Measurements from ENCODE around the gene C1orf232.
A peak's percentile ranks its signal among the peaks of the same experiment; 100 is the strongest.

Gene C1orf232

DNA sequence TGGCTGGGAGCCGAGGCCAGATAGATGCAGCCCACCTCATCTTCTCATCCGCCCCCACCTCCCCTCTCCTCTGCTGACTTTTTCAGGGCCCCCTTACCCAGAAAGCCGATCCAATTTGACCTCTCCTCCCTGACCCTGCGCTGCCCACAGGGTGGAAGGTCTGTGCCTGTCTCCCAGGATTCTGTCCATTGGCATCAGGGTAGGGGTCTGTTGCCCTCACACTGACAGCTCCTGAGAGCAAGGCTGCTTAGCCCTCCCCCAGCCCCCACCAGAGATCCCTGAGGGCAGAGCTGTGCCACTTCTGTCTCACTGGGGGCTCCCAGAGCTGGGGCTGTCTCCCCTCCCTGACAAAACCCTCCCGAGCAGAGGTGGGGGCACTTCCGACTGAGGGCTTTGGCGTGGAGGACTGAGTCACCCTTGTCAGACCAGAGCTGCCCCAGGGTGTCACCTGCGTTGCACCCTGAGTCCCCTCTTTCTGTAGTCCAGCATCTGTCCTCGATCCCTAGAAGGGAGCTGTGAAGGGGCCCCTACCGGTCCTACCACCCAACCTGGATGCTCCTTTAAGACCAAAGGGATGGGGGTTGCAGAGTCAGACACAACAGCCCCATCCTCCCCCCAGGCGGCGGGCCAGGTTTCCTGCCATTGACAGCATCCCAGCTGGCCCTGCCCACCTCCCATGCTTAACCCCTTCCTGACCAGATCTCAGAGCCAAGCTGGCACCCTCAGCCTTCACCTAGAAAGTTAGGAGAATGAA lies 12.3 kb downstream of the C1orf232 start:
- DNase-seq, result peak; percentile 14 to 57

DNA sequence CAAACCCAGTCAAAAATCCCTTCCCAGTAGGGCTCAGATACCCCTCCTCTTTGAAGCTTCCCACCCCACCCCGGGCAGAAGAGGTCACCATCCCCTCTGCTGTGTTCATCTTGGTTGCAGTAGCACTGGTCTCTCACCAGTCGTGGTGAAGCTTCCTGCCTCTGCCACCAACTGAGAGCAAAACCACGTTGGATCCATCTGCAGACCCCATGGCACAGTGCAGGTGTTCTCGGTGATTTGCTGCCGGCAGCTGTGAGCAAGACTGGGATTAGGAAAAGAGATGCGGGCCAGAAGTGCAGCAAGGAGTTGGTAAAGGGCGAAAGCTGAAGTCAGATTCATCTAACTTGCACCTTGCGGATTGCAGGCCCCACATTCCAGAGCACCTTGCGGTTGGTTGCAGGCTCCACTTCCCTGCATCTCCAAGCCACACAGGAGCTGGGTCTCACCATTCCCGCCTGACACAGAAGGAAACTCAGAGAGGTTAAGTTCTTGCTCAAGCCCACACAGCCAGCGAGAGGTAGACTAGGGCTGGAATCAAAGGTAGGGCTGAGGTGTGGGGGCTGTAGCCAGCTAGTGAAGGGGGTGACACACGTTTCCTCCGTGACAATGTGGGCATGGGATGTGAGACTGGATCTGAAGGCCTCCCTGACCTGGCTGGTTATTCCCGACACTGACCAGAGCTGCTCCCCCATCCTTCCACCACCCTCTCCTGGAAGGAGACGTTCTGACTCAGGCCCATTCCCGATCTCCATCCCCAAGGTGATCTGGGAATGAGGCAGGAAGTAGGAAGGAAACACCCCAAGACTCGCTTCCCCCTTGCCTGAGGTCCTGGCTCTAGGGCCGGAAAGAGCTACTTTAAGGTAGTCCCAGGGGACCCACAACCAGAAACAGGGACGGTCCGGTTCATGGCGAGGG lies 13.1 kb downstream of the C1orf232 start:
- no peak for DNase-seq

DNA sequence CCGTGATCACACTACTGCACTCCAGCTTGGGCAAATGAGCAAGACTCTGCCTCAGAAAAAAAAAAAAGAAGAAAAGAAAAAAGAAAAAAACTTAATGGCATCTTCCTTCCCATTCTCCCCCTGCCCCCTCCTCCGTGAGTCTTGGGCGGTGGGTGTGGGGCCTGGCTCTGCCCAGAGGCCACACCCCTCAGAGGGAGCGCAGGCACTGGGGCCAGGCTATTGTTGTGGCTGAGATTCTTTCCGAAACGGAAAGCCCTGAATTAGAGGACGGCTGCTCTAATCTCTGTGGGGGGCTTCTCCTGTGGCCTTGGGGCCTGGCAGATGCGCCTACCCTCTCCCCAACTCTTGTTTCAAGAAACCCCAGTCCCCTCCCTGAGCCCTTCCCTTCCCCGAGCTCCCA lies 14.0 kb downstream of the C1orf232 start:
- no peak for DNase-seq

DNA sequence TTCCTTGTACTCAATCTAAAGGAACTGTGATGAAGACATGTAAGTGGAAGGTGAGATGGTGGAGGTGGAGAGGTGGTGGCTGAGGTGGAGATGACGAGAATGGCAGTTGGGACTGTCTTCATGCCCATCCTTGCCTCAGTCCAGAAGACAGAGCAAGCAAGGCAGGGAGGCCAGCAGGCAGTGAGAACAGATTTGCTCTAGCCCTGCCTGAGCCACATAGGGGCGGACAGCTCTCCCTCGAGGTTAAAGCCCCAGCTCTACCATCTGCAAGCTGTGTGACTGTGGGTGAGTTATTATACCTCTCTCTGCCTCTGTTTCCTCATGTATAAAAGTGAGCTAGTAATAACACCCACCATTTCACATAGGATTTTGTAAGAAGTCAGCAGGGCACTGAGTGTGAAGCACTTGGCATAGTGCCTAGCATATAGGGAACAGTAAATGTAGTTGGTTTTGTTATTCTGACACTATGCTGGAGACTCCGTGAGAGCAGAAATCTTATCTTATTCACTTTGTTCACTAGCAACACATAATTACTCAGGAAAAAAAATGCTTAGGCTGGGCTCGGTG lies 14.7 kb downstream of the C1orf232 start:
- peak in 1 of 2 experiments; percentile 25 for DNase-seq

DNA sequence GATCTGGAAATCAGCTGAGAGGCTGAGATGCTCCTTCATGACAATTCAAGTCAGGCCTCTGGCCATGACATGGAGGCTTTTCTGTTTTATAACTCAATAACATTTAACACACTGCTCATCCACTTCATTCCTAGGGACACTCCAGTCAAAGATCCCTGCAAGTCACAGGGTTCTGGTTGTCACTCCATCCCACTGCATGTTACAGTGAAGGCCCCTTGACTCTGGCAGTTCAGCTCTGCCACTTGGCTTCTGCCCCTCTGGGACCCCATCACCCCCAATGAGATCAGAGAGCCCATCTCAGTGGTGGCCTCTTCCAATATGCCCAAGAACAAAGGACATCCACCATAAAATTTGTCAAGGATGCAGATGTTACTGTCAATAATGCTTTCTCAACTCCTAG lies 19.9 kb downstream of the C1orf232 start:
- DNase-seq, result no peak

DNA sequence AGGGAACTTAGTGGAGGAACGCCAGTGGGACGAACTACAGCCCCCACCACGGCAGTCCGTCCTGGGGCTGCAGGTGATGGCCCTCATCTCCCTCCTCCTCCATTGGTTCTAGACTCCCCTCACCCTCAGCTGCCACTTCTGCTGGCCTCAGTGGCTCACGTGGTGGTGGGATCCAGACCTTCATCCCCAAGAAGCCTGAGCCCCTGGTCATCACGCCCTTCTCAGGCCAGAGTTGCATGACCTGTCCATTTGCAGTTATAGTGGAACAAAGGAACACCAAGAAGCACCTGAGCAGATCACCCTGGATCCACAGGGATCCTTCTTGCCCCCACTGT lies 22.8 kb downstream of the C1orf232 start:
- no peak for DNase-seq

DNA sequence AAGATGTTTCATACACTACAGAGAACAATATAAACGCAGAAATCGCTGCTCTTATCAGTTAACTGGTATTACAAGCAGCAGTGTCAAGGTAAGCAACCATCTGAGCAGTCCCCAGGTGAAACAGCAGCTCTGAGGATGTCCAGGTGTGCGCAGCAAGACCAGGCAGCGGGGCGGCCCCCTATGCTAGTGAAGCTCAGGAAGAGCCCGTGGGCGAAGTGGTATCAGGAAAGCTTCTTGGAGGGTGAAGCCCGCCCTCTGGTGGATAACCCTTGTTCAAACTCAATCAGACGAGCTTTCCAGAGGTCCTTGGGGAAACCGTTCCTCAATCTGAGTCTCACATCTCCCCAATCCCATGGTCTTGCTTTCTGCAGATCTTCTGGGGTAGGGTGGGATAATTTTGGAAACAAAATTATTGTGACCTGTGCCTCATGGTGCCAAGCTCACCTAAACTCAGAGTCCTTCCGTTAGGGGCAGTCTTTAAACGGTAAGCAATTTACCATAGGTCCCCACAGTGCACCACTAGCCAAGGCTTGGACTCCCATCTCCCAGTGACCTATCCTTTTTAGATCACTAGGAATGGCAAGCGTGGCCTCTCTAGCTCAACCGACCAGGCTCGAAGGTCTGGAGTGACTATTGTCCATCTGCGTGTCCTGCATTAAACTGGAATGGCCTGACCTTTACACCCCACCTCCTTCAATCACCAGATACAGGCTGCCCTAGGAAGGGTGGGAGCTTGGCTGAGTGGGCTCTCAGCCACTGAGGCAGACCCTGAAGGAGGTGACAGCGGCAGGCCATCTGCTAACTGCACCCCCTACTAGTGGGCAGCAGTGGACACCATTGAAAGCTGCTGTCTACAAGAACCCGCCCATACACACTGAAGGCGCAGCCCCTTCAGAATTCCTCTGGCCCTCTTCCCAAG lies 23.5 kb downstream of the C1orf232 start:
- peak; percentile 89 to 90 for DNase-seq

DNA sequence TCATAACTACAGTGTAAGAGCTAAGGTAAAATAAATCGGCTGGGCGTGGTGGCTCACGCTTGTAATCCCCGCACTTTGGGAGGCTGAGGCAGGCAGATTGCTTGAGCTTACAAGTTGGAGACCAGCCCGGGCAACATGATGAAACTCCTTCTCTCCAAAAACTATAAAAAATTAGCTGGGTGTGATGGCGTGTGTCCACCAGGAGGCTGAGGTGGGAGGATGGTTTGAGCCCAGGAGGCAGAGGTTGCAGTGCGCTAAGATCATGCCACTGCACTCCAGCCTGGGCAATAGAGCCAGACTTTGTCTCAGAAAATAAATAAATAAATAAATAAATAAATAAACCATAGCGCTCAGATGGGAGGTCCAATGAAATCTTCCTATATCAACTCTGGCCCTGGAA lies 26.6 kb downstream of the C1orf232 start:
- DNase-seq, result peak in 1 of 2 experiments; percentile 16

DNA sequence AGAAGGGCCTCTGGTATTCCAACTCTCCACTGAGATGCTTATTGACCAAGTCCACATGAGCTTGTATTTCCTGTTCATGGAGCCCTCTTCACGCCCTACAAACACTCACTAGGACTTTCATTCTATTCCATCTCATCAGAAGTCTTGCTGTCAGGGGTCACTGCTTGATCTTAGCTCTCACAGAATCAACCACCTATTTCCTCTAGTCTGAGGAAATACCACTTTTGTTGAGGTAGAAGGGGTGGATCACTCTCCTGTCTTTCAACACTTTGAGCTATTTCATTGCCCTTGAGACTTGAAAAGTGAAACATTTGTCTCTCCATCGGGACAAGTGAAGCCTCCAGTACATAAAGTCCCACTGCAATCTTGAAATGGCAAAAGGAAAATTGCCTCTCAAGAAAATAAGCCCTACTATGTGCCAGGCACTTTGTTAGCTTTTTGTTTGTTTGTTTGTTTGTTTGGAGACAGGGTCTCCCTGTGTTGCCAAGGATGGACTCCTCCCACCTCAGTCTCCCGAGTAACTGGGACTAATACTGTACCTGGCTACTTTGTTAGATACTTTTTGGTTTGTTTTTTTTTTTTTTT lies 29.7 kb downstream of the C1orf232 start:
- no peak for DNase-seq

DNA sequence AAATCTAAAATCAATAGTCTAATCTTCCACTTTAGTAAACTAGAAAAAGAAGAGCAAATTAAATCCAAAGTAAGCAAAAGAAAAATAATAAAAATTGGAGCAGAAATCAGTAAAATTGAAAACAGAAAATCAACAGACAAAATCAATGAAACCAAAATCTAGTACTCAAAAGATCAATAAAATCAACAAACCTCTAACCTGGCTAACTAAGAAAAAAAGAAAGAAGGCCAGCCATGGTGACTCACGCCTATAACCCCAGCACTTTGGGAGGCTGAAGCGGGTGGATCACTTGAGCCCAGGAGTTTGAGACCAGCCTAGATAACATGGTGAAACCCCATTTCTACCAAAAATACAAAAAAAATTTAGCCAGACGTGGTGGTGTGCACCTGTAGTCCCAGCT lies 34.3 kb downstream of the C1orf232 start:
- no peak for DNase-seq

DNA sequence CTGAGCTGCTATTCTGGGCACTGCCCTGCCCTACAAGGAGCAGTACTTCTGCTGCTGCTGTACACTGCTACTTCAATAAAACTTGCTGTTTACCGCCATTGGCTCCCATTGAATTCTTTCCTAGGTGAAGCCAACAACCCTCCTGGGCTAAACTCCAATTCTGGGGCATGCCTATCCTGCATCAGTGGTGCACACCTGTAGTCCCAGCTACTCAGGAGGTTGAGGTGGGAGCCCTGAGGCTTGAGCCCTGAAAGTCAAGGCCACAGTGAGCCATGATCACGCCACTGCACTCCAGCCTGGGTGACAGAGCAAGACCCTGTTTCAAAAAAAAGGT lies 36.0 kb downstream of the C1orf232 start:
- no peak for DNase-seq

DNA sequence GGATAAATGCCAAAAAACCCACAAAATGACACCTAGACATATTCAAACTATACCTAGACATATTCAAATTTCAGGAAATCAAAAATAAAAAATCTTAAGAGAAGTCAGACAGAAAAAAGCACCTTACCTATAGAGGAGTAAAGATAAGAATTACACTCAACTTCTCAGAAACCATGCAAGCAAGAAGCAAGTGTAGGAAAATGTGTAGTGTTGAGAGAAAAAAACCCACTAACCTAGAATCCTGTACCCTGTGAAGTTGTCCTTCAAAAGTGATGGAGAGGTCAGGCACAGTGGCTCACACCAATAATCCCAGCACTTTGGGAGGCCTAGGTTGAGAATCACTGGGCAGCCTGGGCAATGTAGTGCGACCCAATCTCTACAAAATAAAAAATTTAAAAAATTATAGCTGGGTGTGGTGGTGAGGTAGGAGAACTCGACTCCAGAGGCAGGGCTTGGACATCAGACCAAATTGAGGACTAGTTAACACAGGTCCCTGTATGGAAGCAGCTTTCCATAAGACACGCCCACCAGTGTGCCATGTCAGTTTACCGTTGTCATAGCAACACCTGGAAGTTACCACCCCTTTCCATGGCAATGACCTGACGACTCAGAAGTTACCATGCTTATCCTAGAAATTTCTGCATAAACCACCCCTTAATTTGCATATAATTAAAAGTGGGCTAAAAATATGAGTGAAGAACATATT lies 36.5 kb downstream of the C1orf232 start:
- DNase-seq, result peak in 1 of 2 experiments; percentile 28

DNA sequence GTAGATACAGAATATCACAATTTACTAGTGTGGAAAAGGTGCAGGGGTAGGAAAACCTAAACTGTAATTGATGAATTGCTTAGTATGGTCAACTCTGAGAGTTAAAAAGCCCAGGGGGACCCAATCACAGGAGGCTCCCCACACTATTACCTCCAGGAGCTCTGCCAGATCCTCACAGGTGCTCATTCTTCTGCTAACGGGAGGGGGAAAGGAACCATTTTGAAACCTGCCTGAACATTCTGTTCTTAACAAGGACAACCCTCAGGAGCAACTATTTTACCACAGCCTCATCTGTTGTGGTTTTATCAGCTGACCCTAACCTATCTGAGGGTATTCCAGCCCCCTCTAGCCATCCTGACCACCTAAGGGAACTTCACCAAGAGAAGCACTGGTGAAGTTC lies 38.1 kb downstream of the C1orf232 start:
- DNase-seq, result no peak

DNA sequence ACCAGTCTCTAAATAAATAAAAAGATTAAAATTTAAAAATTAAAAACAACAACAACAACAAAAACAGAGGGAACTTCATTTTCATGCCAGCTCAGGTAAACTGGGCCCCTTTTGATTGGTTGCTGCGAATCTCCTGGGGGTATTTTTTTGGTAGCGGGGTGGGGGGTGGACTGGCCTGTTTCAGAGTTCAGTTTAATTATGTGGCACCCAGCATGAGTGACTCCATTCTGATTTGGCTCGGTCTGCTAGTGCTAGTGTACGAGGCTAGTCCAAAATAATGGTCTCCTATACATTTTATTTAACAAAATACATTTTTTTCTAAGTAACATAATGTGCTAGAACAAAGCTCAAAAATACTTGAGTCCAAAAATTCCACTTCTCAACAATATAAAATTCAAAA lies 39.0 kb downstream of the C1orf232 start:
- DNase-seq, result no peak

DNA sequence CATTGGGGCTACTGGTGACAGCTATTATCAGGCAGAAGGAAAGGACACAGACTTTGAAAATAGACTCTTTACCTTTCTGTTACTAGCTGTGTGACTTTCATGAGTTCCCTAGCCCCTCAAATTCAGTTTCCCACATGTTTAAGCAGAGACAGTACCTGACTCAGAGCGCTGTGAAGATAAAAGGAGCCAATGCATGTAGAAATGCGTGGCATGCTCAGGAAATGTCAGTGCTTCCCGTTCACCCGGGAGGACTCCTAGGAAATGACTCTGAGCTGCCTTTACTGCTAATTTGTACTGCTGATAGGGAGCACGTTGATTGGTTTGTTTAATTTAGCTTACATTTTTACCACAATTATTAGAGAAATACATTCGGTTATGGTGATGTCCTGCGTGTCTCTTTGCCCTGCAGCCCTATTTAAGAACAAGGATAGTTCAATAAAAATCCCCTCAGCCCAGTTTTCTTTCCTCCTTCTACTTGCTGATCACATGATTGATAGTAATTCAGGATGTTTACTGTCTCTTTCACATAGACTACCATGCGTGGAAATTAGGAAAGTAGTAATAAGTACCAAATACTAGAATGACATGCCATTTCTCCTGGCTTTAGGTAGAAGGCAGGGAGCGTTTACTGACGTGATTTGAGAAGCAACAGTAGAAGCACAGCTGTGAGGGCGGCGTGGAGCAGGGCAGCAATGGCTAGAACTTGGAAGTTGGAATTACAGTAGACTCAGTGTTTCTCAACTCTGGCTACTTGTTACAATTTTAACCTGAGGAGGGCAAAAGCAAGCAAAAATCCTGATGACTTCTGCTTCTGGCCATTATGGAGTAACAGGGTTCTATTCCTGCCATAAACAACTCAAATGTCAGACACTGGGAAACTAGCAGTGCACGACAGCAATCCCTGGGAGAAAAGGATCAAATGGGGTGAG lies 41.3 kb downstream of the C1orf232 start:
- DNase-seq, result no peak

DNA sequence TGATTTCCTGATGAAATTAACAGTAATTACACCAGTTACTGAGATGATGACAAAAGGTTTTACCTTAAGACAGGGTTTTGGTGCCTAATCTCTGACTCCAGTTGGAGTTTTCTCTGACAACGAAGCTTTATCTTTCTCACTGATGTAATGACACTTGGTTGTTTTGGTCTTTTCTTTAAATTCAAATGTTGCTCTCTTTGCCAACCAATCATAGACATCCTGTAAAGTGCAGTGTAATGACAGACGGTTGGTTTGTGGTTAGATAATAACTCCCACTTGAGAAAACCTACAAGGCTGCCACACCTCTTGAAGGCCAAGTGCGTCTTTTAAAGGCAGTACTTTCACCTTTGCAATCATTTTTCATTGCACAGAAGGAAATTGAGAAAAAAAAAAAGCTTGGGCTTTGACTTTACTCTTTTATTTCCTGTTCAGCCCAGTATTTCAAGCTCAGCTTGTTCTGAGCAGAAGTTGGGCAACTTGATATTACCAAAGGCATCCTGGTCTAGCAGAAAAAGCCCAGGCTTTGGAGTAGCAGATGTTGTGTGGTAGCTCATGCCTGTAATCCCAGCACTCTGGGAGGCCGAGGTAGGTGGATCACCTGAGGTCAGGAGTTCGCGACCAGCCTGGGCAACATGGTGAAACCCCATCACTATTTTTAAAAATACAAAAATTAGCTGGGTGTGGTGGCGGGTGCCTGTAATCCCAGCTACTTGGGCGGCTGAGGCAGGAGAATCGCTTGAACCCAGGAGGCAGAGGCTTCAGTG lies 42.3 kb downstream of the C1orf232 start:
- no peak for DNase-seq

DNA sequence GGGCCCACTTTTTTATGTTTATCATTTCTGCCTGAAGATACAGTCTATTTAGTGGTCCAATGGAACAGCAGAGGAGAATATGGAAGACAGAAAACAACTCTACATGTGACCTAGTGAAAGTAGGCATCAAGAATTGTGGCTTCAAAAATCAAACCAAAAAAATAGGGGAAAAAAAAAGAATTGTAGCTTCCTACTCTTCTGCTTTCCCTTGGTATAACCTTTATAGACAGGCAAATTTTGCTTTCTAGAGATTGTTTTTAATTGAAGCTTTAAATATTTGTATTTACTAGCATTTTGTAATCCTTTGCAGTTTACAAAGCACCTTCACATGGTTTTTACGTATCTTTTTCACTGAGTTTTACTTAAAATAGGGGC lies 42.8 kb downstream of the C1orf232 start:
- DNase-seq, result no peak

DNA sequence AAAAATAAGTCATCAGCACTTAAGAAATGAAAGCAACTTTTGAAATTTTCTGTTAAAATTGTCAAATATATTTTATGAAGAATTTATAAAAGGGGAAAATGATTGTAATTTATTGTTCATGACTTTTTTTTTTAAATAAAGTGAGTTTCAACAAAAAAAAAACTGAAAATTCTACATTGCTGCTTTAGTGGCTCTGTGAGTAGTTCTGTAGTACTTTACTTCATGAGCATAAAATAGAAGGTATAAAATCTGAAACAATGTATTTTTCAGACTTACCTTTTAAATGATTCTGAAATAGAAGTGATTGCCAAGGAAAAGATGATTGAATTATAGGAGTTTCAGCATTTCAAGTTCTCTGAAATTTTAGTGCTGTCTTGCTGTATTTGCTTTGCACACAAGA lies 43.4 kb downstream of the C1orf232 start:
- no peak for DNase-seq

DNA sequence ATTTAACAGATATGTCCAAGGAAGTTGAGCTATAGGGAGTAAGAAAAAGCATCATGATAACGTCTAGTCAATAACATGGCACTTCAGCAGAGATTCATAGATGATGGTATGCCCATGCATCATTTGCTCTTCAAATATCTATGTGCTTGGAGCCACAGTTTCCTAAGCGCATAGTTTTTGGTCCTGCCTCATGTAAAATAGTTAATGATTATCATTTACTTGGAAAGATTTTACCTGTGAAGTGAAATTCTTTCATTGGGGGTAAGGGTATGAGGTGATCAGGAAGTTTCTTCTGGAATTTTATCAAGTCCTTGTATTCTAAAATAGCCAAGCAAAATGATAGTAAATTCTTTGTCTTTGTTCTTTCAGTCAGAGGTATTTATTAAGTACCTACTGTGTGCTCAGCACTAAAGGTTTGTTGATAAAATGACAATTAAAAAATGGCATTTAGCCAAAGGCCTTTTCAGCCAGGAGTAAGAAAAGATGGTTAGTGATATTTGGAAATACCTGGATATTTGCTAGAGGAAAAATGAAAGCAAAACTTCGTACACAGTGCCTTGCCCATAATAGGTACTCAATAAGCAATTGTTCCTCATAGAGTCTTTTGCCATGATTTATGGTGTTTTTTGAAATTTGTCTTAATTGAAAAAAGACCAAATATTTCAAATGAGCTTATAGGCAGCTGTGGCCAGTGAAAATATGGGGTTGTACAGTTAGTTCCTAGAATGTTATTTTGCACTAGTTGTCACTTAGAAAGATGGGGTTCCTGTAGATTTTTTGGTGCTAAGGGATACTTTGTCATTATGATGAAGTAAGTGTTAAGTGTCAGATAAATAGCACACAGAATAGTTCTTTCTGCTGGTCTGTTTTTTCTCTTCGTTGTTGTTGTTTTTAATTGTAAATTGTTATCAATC lies 44.1 kb downstream of the C1orf232 start:
- DNase-seq, result no peak
